ENCODE results near the gene MS4A7.

MS4A7 gene

GRCh38 chr11:60370811-60371298 lies 7.5 kb upstream of the MS4A7 start:
- DNase-seq: no peak

- DNase-seq: no peak
These were observed 6.9 kb upstream of the MS4A7 start for GRCh38 chr11:60371386-60371785.

- no peak for DNase-seq
These were observed 6.5 kb upstream of the MS4A7 start for GRCh38 chr11:60371854-60372253.

GRCh38 chr11:60372767-60373166 lies 5.6 kb upstream of the MS4A7 start:
- DNase-seq: no peak

- no peak for DNase-seq
These were observed 3.0 kb upstream of the MS4A7 start for GRCh38 chr11:60375316-60375715.

- DNase-seq: no peak
These were observed 1.7 kb upstream of the MS4A7 start for GRCh38 chr11:60376601-60377000.

- peak in 23 of 56 donors; percentile 3 to 67 (median 16) for DNase-seq
These were observed 763 bp upstream of the MS4A7 start for GRCh38 chr11:60377401-60378136.

- peak in 1 of 56 donors; percentile 31 for DNase-seq
These were observed 11.1 kb downstream of the MS4A7 start for GRCh38 chr11:60389279-60389910.

- no peak for DNase-seq
These were observed 12.1 kb downstream of the MS4A7 start for GRCh38 chr11:60390419-60390818.

- no peak for DNase-seq
These were observed 14.0 kb downstream of the MS4A7 start for GRCh38 chr11:60392361-60392760.

GRCh38 chr11:60393016-60393415 lies 14.7 kb downstream of the MS4A7 start:
- DNase-seq: no peak

- DNase-seq: no peak
These were observed 16.5 kb downstream of the MS4A7 start for GRCh38 chr11:60394666-60395380.

GRCh38 chr11:60396382-60396781 lies 18.1 kb downstream of the MS4A7 start, which contains the start of gene MS4A14:
Gene MS4A14, plus strand, starts transcription at chr11:60396459. Its CDS starts 120 bp downstream, at chr11:60396579.
- no peak for DNase-seq

- DNase-seq: no peak
These were observed 18.5 kb downstream of the MS4A7 start for GRCh38 chr11:60396799-60397198.

GRCh38 chr11:60420015-60420414 lies 41.7 kb downstream of the MS4A7 start:
- DNase-seq: no peak

GRCh38 chr11:60422609-60423008 lies 44.3 kb downstream of the MS4A7 start:
- DNase-seq: no peak

GRCh38 chr11:60428517-60428916 lies 50.2 kb downstream of the MS4A7 start:
- no peak for DNase-seq

GRCh38 chr11:60429272-60429671 lies 50.9 kb downstream of the MS4A7 start, which contains the start of gene MS4A5:
Gene MS4A5, plus strand, starts transcription at chr11:60429572. Its CDS starts 103 bp downstream, at chr11:60429675.
- DNase-seq: no peak

- no peak for DNase-seq
These were observed 52.9 kb downstream of the MS4A7 start for GRCh38 chr11:60431251-60431650.

GRCh38 chr11:60433401-60433800 lies 55.1 kb downstream of the MS4A7 start:
- DNase-seq: no peak

All from amygdala (tissue), 56 donors.